ENCODE results near the gene SERINC1. TPM values are rescaled to one million over a fixed set of nuclear protein-coding genes. Genes with fewer than 3 reads are reported as not detected.

The SERINC1 gene
- total RNA-seq, result 142 and 162 TPM in 2 replicates

DNA sequence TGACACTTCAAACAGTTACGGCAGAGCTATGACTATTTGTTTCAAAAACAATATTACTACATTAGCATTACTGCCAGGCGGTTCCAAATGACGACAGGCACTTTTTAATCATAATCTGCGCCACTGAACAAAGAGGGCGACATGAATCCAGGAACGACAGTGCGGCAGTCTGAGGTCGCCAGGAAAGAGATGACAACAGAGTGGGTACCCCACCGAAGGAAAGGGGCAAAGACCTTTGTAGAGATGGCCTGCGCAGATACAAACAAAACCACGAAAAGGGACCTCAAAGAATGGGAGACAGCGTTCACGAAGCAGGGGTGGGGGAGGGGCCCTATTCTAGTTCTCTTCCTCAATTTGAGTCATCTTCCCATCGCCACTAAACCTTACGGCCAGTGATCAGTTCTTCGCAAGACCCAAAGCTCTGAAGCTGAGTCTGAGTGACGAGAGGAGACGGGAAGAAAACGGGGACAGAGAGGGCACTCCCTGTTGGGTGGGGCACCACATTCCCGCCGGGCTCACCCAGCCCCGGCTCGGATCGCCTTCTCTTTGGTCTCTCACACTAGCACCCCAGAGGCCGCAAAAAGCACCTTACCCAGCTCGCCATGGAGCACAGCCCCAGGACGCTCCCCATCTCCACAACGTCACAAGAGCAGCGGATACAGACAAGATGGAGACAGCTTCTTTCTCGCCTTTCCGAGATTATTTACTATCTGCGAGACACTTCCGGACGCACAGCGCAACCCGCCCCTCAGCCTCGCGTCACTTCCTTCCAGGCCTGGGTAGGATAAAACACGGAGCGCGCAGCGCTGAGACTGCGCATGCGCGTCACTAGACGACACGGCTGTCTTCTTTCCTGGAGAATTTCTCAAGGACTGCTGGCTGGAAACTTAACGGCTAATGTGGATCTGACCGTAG lies at the start of gene SERINC1:
Gene SERINC1 (minus strand): TSS at position 701 of the 915 bp plus-strand sequence. CDS start 70 bp downstream, at position 631.

DNA sequence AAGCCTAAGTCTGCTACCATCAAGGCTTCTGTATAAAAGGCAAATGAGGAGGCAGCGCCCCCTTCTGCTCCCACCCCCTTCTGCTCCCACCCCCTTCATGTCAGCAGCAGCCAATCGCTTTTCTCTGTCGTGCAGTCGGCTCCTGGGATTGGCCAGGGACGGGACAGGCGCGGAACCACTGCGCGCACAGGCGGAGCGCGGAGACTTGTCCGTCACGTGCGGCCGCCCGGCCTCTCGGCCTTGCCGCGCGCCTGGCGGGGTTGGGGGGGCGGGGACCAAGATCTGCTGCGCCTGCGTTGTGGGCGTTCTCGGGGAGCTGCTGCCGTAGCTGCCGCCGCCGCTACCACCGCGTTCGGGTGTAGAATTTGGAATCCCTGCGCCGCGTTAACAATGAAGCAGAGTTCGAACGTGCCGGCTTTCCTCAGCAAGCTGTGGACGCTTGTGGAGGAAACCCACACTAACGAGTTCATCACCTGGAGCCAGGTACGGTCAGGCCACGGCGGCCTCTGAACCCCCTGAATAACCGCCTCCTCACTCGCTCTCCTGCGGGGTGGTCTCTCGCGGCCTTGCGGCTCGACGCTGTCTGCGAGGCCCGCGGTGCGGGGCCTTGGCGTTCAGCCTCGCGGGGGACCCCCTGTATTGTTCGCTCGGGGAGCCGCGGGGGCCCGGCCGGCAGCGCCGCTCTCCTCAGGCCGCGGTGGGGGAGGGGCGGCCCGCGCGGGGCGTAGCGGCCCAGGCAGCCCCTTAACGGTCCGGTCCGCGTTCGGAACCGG lies 72.1 kb downstream of the SERINC1 start, which contains the start of gene HSF2:
Gene HSF2 (plus strand): TSS at position 305 of the 773 bp plus-strand sequence. CDS start 86 bp downstream, at position 391.

Other genes starting within 250 kb of the SERINC1 start
- 11.3 and 16.0 TPM in 2 replicates for gene HSF2, start 72.2 kb downstream of the SERINC1 start, total RNA-seq
- gene PKIB, start 138.6 kb upstream of the SERINC1 start, total RNA-seq, result 9.2 and 20.2 TPM in 2 replicates

All from tracheal epithelial cell (primary cell).